ENCODE data around the gene NANS.
"Not testable (repeated sequence)": the region's sequence is repeated elsewhere in the genome, so short reads cannot be mapped to it uniquely, and the experiment has no call there.

NANS gene

GRCh38 chr9:98064623-98065392, 8.3 kb downstream of the NANS start:
- Histone ChIP-seq H3K27ac (ENCODE audit: low read depth, low read length) (no peak overlapping the region), H3K4me3 (ENCODE audit: low read depth in 1 of 2, low read length in 2 of 2) (no peak overlapping the region), H3K36me3 (ENCODE audit: insufficient read depth, low read length) (peaks cover 21% of the 10 kb centered on the region), H3K9me3 (ENCODE audit: low read length) (no peaks in the 10 kb centered on the region), H3K9ac (ENCODE audit: low read length) (no peak overlapping the region), H3K27me3 (ENCODE audit: control insufficient read depth in 1 of 2, insufficient read depth in 2 of 2, low read length in 2 of 2) (no peaks in the 10 kb centered on the region), H3K4me1 (ENCODE audit: insufficient read depth, low read length) (no peaks in the 10 kb centered on the region)

- no peaks in the 10 kb centered on the region for H3K4me1 ChIP-seq (ENCODE audit: insufficient read depth, low read length)
- H3K4me3 ChIP-seq (ENCODE audit: low read depth in 1 of 2, low read length in 2 of 2) = no peak overlapping the region
- H3K9ac ChIP-seq (ENCODE audit: low read length) = no peak overlapping the region
- H3K9me3 ChIP-seq (ENCODE audit: low read length) = no peaks in the 10 kb centered on the region
- peaks cover 15% of the 10 kb centered on the region for H3K36me3 ChIP-seq (ENCODE audit: insufficient read depth, low read length)
- H3K27me3 ChIP-seq (ENCODE audit: control insufficient read depth in 1 of 2, insufficient read depth in 2 of 2, low read length in 2 of 2) = no peaks in the 10 kb centered on the region
- H3K27ac ChIP-seq (ENCODE audit: low read depth, low read length) = no peak overlapping the region
These were observed 9.7 kb downstream of the NANS start for GRCh38 chr9:98066235-98066634.

GRCh38 chr9:98067184-98067583, 10.7 kb downstream of the NANS start:
- H3K36me3 ChIP-seq (ENCODE audit: insufficient read depth, low read length) = peaks cover 15% of the 10 kb centered on the region
- no peaks in the 10 kb centered on the region for H3K9me3 ChIP-seq (ENCODE audit: low read length)
- no peak overlapping the region for H3K27ac ChIP-seq (ENCODE audit: low read depth, low read length)
- H3K9ac ChIP-seq (ENCODE audit: low read length) = no peak overlapping the region
- no peaks in the 10 kb centered on the region for H3K4me1 ChIP-seq (ENCODE audit: insufficient read depth, low read length)
- no peak overlapping the region for H3K4me3 ChIP-seq (ENCODE audit: low read depth in 1 of 2, low read length in 2 of 2)
- no peaks in the 10 kb centered on the region for H3K27me3 ChIP-seq (ENCODE audit: control insufficient read depth in 1 of 2, insufficient read depth in 2 of 2, low read length in 2 of 2)

- peaks cover 6% of the 10 kb centered on the region for H3K4me1 ChIP-seq (ENCODE audit: insufficient read depth, low read length)
- no peak overlapping the region for H3K4me3 ChIP-seq (ENCODE audit: low read depth in 1 of 2, low read length in 2 of 2)
- no peaks in the 10 kb centered on the region for H3K9me3 ChIP-seq (ENCODE audit: low read length)
These were observed 13.0 kb downstream of the NANS start for GRCh38 chr9:98069551-98069950.

GRCh38 chr9:98070704-98071103, 14.2 kb downstream of the NANS start:
- Histone ChIP-seq H3K27me3 (ENCODE audit: control insufficient read depth in 1 of 2, insufficient read depth in 2 of 2, low read length in 2 of 2) (no peaks in the 10 kb centered on the region), H3K36me3 (ENCODE audit: insufficient read depth, low read length) (no peaks in the 10 kb centered on the region), H3K9ac (ENCODE audit: low read length) (no peak overlapping the region), H3K9me3 (ENCODE audit: low read length) (no peaks in the 10 kb centered on the region), H3K4me3 (ENCODE audit: low read depth in 1 of 2, low read length in 2 of 2) (no peak overlapping the region), H3K4me1 (ENCODE audit: insufficient read depth, low read length) (peaks cover 7% of the 10 kb centered on the region), H3K27ac (ENCODE audit: low read depth, low read length) (no peak overlapping the region)

More at GRCh38 chr9:98069551-98069950, 13.0 kb downstream of the NANS start:
- Histone ChIP-seq H3K27me3 (ENCODE audit: control insufficient read depth in 1 of 2, insufficient read depth in 2 of 2, low read length in 2 of 2) (no peaks in the 10 kb centered on the region), H3K36me3 (ENCODE audit: insufficient read depth, low read length) (peaks cover 1% of the 10 kb centered on the region), H3K9ac (ENCODE audit: low read length) (no peak overlapping the region), H3K27ac (ENCODE audit: low read depth, low read length) (no peak overlapping the region)

- H3K9ac ChIP-seq (ENCODE audit: low read length) = no peak overlapping the region
These were observed 15.2 kb downstream of the NANS start for GRCh38 chr9:98071737-98072136.

GRCh38 chr9:98074115-98074990, 17.8 kb downstream of the NANS start:
- H3K27me3 ChIP-seq (ENCODE audit: control insufficient read depth in 1 of 2, insufficient read depth in 2 of 2, low read length in 2 of 2) = no peaks in the 10 kb centered on the region
- H3K9me3 ChIP-seq (ENCODE audit: low read length) = no peaks in the 10 kb centered on the region
- no peak overlapping the region for H3K4me3 ChIP-seq (ENCODE audit: low read depth in 1 of 2, low read length in 2 of 2)
- H3K27ac ChIP-seq (ENCODE audit: low read depth, low read length) = no peak overlapping the region
- H3K4me1 ChIP-seq (ENCODE audit: insufficient read depth, low read length) = peaks cover 7% of the 10 kb centered on the region
- H3K9ac ChIP-seq (ENCODE audit: low read length) = no peak overlapping the region
- peaks cover 9% of the 10 kb centered on the region for H3K36me3 ChIP-seq (ENCODE audit: insufficient read depth, low read length)

More at GRCh38 chr9:98071737-98072136, 15.2 kb downstream of the NANS start:
- Histone ChIP-seq H3K4me3 (ENCODE audit: low read depth in 1 of 2, low read length in 2 of 2) (no peak overlapping the region), H3K36me3 (ENCODE audit: insufficient read depth, low read length) (no peaks in the 10 kb centered on the region), H3K4me1 (ENCODE audit: insufficient read depth, low read length) (peaks cover 7% of the 10 kb centered on the region), H3K9me3 (ENCODE audit: low read length) (no peaks in the 10 kb centered on the region), H3K27ac (ENCODE audit: low read depth, low read length) (no peak overlapping the region), H3K27me3 (ENCODE audit: control insufficient read depth in 1 of 2, insufficient read depth in 2 of 2, low read length in 2 of 2) (no peaks in the 10 kb centered on the region)

- peaks cover 7% of the 10 kb centered on the region for H3K4me1 ChIP-seq (ENCODE audit: insufficient read depth, low read length)
- H3K9me3 ChIP-seq (ENCODE audit: low read length) = no peaks in the 10 kb centered on the region
- H3K9ac ChIP-seq (ENCODE audit: low read length) = no peak overlapping the region
- no peaks in the 10 kb centered on the region for H3K27me3 ChIP-seq (ENCODE audit: control insufficient read depth in 1 of 2, insufficient read depth in 2 of 2, low read length in 2 of 2)
- no peak overlapping the region for H3K4me3 ChIP-seq (ENCODE audit: low read depth in 1 of 2, low read length in 2 of 2)
- H3K27ac ChIP-seq (ENCODE audit: low read depth, low read length) = no peak overlapping the region
- H3K36me3 ChIP-seq (ENCODE audit: insufficient read depth, low read length) = peaks cover 9% of the 10 kb centered on the region
These were observed 18.8 kb downstream of the NANS start for GRCh38 chr9:98075332-98075805.

GRCh38 chr9:98076514-98076890, 20.0 kb downstream of the NANS start:
- H3K36me3 ChIP-seq (ENCODE audit: insufficient read depth, low read length) = peaks cover 17% of the 10 kb centered on the region
- H3K27me3 ChIP-seq (ENCODE audit: control insufficient read depth in 1 of 2, insufficient read depth in 2 of 2, low read length in 2 of 2); H3K4me1 ChIP-seq (ENCODE audit: insufficient read depth, low read length); H3K9ac ChIP-seq (ENCODE audit: low read length); H3K4me3 ChIP-seq (ENCODE audit: low read depth in 1 of 2, low read length in 2 of 2); H3K9me3 ChIP-seq (ENCODE audit: low read length); H3K27ac ChIP-seq (ENCODE audit: low read depth, low read length): not testable (repeated sequence)

GRCh38 chr9:98078895-98079294, 22.4 kb downstream of the NANS start:
- no peak overlapping the region for H3K9ac ChIP-seq (ENCODE audit: low read length)
- no peaks in the 10 kb centered on the region for H3K9me3 ChIP-seq (ENCODE audit: low read length)
- no peak overlapping the region for H3K27ac ChIP-seq (ENCODE audit: low read depth, low read length)
- H3K36me3 ChIP-seq (ENCODE audit: insufficient read depth, low read length) = peaks cover 31% of the 10 kb centered on the region
- H3K4me1 ChIP-seq (ENCODE audit: insufficient read depth, low read length) = peaks cover 7% of the 10 kb centered on the region
- no peaks in the 10 kb centered on the region for H3K27me3 ChIP-seq (ENCODE audit: control insufficient read depth in 1 of 2, insufficient read depth in 2 of 2, low read length in 2 of 2)
- H3K4me3 ChIP-seq (ENCODE audit: low read depth in 1 of 2, low read length in 2 of 2) = no peak overlapping the region

GRCh38 chr9:98080326-98080725, 23.8 kb downstream of the NANS start:
- Histone ChIP-seq H3K36me3 (ENCODE audit: insufficient read depth, low read length) (peaks cover 31% of the 10 kb centered on the region), H3K9me3 (ENCODE audit: low read length) (no peaks in the 10 kb centered on the region), H3K4me1 (ENCODE audit: insufficient read depth, low read length) (no peaks in the 10 kb centered on the region), H3K9ac (ENCODE audit: low read length) (no peak overlapping the region), H3K27ac (ENCODE audit: low read depth, low read length) (no peak overlapping the region), H3K4me3 (ENCODE audit: low read depth in 1 of 2, low read length in 2 of 2) (no peak overlapping the region), H3K27me3 (ENCODE audit: control insufficient read depth in 1 of 2, insufficient read depth in 2 of 2, low read length in 2 of 2) (no peaks in the 10 kb centered on the region)
